SK-N-SH (cell line): ENCODE results near the gene FLRT2. TPM values are rescaled to one million over a fixed set of nuclear protein-coding genes. Genes with fewer than 3 reads are reported as not detected.

Experiments
- CTCF ChIA-PET: fragments of 300-600, 350-600 bp; formaldehyde crosslinking; extraction: SDS; loops from one replicate; lab custom pipeline; 2021; lab: Yijun Ruan, JAX
- POLR2A ChIA-PET: fragments of 350-600 bp; sonication (Branson Sonifier 250); formaldehyde crosslinking; extraction: SDS; loops from one replicate; lab custom pipeline; 2020; ENCODE audit warnings: antibody characterized with exemption, inconsistent platforms; lab: Yijun Ruan, JAX
- DNase-seq: peaks from one replicate; pipeline ENCODE4 v3.0.0; 2012
- H2AFZ ChIP-seq: fragments of 200-600 bp; sonication (generic); 2 replicates; pipeline ENCODE4 v1.8.1; 2016; ENCODE audit warnings: antibody characterized with exemption, mild to moderate bottlenecking, low read depth
- H3F3A ChIP-seq: fragments of 200-600 bp; sonication (generic); replicated peaks from 2 replicates; pipeline ENCODE3; 2016; ENCODE audit warnings: antibody characterized with exemption, mild to moderate bottlenecking; ENCODE audit not compliant: insufficient read depth
- H3K27ac ChIP-seq, 2 experiments: fragments of 200-500 bp in 1 of 2; fragments of 200-600 bp in 1 of 2; sonication (Bioruptor generic) in 1 of 2; sonication (generic), shearing (Covaris generic) in 1 of 2; 2 replicates each; pipeline versions ENCODE4 v1.5.1 to v1.6.1; 2014 to 2016; ENCODE audit warnings: low read depth in 2 of 2, inconsistent platforms in 1 of 2, low read length in 1 of 2, mild to moderate bottlenecking in 1 of 2, mixed read lengths in 1 of 2
- H3K27me3 ChIP-seq: fragments of 200-600 bp; sonication (generic), shearing (Covaris generic); 2 replicates; pipeline ENCODE4 v1.6.1; 2016; ENCODE audit warnings: mixed run types; ENCODE audit not compliant: insufficient read depth
- H3K36me3 ChIP-seq, 2 experiments: fragments of 200-500 bp in 1 of 2; fragments of 200-600 bp in 1 of 2; sonication (Bioruptor generic) in 1 of 2; sonication (generic) in 1 of 2; replicated peaks in 1 of 2; 2 replicates each; pipeline versions ENCODE3 to v1.5.1; 2014 to 2016; ENCODE audit warnings: low read length in 1 of 2, mild to moderate bottlenecking in 1 of 2; ENCODE audit not compliant: insufficient read depth in 2 of 2, control insufficient read depth in 1 of 2
- H3K4me1 ChIP-seq, 2 experiments: fragments of 200-500 bp in 1 of 2; fragments of 200-600 bp in 1 of 2; sonication (Bioruptor generic) in 1 of 2; sonication (generic), shearing (Covaris generic) in 1 of 2; 2 replicates each; pipeline versions ENCODE4 v1.5.1 to v1.6.1; 2014 to 2016; ENCODE audit warnings: low read depth in 1 of 2, low read length in 1 of 2, mixed run types in 1 of 2; ENCODE audit not compliant: insufficient read depth in 2 of 2, control insufficient read depth in 1 of 2
- H3K4me2 ChIP-seq: fragments of 200-600 bp; sonication (generic), shearing (Covaris generic); 2 replicates; pipeline ENCODE4 v1.6.1; 2017; ENCODE audit warnings: mixed run types
- H3K4me3 ChIP-seq, 2 experiments: fragments of 200-500 bp in 1 of 2; fragments of 200-600 bp in 1 of 2; sonication (Bioruptor generic) in 1 of 2; sonication (generic), shearing (Covaris generic) in 1 of 2; 2 replicates each; pipeline versions ENCODE4 v1.5.1 to v1.8.1; 2014 to 2016; ENCODE audit warnings: low read depth in 2 of 2, inconsistent platforms in 1 of 2, low read length in 1 of 2, mild to moderate bottlenecking in 1 of 2, mixed read lengths in 1 of 2, moderate library complexity in 1 of 2
- H3K79me2 ChIP-seq: fragments of 200-600 bp; sonication (generic); 2 replicates; pipeline ENCODE4 v1.8.1; 2017; ENCODE audit warnings: mild to moderate bottlenecking; ENCODE audit not compliant: insufficient read depth
- H3K9ac ChIP-seq: fragments of 200-600 bp; sonication (generic); 2 replicates; pipeline ENCODE4 v1.6.1; 2017; ENCODE audit warnings: mixed run types
- H3K9me2 ChIP-seq: fragments of 200-600 bp; sonication (generic); 2 replicates; pipeline ENCODE4 v1.6.1; 2017; ENCODE audit warnings: mixed run types
- H3K9me3 ChIP-seq: fragments of 200-600 bp; sonication (generic); 2 replicates; pipeline ENCODE4 v1.6.1; 2017; ENCODE audit warnings: mixed run types, mild to moderate bottlenecking, moderate library complexity
- H4K20me1 ChIP-seq: fragments of 200-600 bp; sonication (generic); 2 replicates; pipeline ENCODE4 v1.6.1; 2017; ENCODE audit warnings: mild to moderate bottlenecking, mixed run types; ENCODE audit not compliant: insufficient read depth
- CHD2 ChIP-seq: fragments of 150-350 bp; IDR thresholded peaks from 2 replicates; pipeline ENCODE4 v1.6.1; 2018; ENCODE audit warnings: low read length; ENCODE audit not compliant: partially characterized antibody
- FOXJ3 ChIP-seq: sonication (generic); formaldehyde crosslinking; IDR thresholded peaks from 2 replicates; pipeline ENCODE4 v1.5.1; 2020; ENCODE audit warnings: mild to moderate bottlenecking, missing genetic modification reagents
- IRF3 ChIP-seq: fragments of 150-350 bp; IDR thresholded peaks from 2 replicates; pipeline ENCODE4 v1.6.1; 2016; ENCODE audit warnings: mild to moderate bottlenecking, low read depth, low read length
- NRF1 ChIP-seq: IDR thresholded peaks from 2 replicates; pipeline ENCODE4 v1.6.1; 2012; ENCODE audit warnings: low read depth, mild to moderate bottlenecking, low read length
- PBX3 ChIP-seq: IDR thresholded peaks from 2 replicates; pipeline ENCODE4; 2012
- SIN3A ChIP-seq: IDR thresholded peaks from 2 replicates; pipeline ENCODE4 v1.6.1; 2012; ENCODE audit warnings: low read depth, mild to moderate bottlenecking, low read length, moderate library complexity, borderline replicate concordance
- TAF1 ChIP-seq: IDR thresholded peaks from 2 replicates; pipeline ENCODE4 v1.6.1; 2012; ENCODE audit warnings: low read depth, mild to moderate bottlenecking, low read length, moderate library complexity, borderline replicate concordance
- YY1 ChIP-seq: IDR thresholded peaks from 2 replicates; pipeline ENCODE4 v1.4.0; 2012; ENCODE audit warnings: low read depth, mild to moderate bottlenecking
- WGBS: methylation state at CpG from one replicate; pipeline ENCODE4 v1.1.6; 2017; ENCODE audit warnings: low lambda C conversion rate; 5-methylcytosine and 5-hydroxymethylcytosine counted together
- polyA plus RNA-seq, 3 experiments: library from polyadenylated mRNA; depleted of rRNA; stranded (reverse); fragments of >200 nt; gene quantifications; 2 replicates each; pipeline ENCODE4 v1.2.3, GENCODE V29; 2012
- TF ChIP-seq, protein P1 (sequence below): IDR thresholded peaks from 2 replicates; pipeline ENCODE4 v1.4.0; 2012; ENCODE audit warnings: low read depth

FLRT2 gene
- polyA plus RNA-seq, 1 of the 3 experiments (the other 2 are of a cell fraction), result 10.8 TPM

DNA sequence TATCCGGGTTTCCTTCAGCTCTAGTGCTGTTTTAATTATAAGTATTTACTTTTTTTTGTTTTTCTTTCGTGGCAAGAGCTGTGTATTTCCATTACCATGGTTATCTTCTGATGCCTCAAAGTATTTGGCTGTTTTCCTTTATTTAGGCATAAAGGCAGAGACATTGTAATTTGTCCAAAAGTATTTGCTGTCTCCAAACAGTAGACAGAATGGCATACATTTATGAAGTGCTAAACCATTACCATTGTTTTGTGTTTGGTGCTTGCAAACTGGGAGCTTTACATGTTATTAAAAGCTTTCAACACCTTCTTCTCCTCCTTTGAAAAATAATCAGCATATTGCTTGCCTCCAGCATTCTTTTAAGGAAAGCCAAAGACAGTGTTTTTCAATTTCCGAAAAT lies 46.3 kb downstream of the FLRT2 start:
- Histone ChIP-seq H3K27ac (peak overlapping the region in 1 of 2 experiments; percentile 66; a peak in 2 of 4 replicates), H3K9ac (no peak overlapping the region; the same call in 1 of the 2 replicates), H2AFZ (no peak overlapping the region), H3K4me1 (peaks cover 0 to 74% of the 10 kb centered on the region in 2 experiments; a peak in 3 of 4 replicates), H3K4me2 (peak overlapping the region; percentile 31; the same call in 1 of the 2 replicates), H3K9me2 (no peaks in the 10 kb centered on the region), H3K9me3 (no peaks in the 10 kb centered on the region), H4K20me1 (no peaks in the 10 kb centered on the region), H3F3A (peaks cover 28% of the 10 kb centered on the region), H3K27me3 (no peaks in the 10 kb centered on the region), H3K79me2 (peaks cover 41% of the 10 kb centered on the region), H3K36me3 (no peaks in the 10 kb centered on the region), H3K4me3 (no peak overlapping the region)
- WGBS, result 36% methylated on average over 3 of the region's 3 CpGs
- TF ChIP-seq IRF3 (no peak), SIN3A (no peak), CHD2 (no peak), FOXJ3 (CRISPR knock-in tag) (no peak), TAF1 (no peak), YY1 (no peak), PBX3 (no peak)
- TF ChIP-seq, protein P1, sequence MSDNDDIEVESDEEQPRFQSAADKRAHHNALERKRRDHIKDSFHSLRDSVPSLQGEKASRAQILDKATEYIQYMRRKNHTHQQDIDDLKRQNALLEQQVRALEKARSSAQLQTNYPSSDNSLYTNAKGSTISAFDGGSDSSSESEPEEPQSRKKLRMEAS, result no peak
- DNase-seq, result no peak
- CTCF ChIA-PET, result interaction anchor here (0.8 to 1.1 kb wide), 2 partner anchors 9 to 19 kb away, joined by 3 to 4 read pairs; no protein-coding TSS in a partner anchor
- POLR2A ChIA-PET, result no interaction called here

DNA sequence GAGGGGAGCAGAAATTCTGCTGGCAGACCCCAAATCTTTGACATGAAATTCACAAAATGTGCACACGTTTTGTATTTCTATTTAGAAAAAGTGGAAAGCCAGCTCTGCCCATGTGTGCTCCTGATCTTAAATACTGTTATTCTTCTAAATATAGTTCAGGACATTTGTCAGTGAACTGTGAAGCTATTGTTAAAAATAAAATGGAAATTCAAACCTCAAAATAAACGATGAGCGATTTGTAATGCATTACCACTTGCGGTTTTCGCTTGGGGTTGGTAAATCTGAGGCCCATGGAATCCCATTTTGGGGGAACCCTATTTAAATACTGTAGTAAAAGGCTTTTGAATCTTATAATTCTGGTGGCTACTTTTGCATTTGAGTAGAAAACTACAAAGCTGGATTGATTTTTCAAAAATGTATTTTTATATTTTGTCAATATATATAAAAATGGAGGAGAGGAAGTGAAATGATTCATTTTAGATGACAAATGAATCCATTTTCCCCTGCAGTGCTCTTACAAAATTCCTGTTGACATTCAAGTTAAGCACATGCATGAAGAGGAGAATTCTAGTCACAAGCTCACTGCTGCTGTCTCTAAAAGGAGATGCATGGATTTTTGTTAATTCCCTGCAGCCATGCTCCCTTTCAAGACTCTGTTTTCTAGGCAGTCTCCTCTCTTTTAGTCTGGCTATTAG lies 47.1 kb downstream of the FLRT2 start:
- CTCF ChIA-PET, result interaction anchor here (1.1 kb wide), 1 partner anchor 20 kb away, joined by 3 read pairs; no protein-coding TSS in a partner anchor
- Histone ChIP-seq H3K9me2 (no peaks in the 10 kb centered on the region), H3K79me2 (peaks cover 45% of the 10 kb centered on the region), H3K9ac (no peak overlapping the region; the same call in 1 of the 2 replicates), H3F3A (peaks cover 30% of the 10 kb centered on the region), H3K4me2 (peak overlapping the region; percentile 31; the same call in 1 of the 2 replicates), H3K36me3 (no peaks in the 10 kb centered on the region)
- no peak for DNase-seq
- TF ChIP-seq NRF1 (no peak), PBX3 (peak; percentile 34; the same call in 1 of the 2 replicates)
- TF ChIP-seq, all 33 proteins: peak for 1
- Histone ChIP-seq H3K4me1 (peaks cover 0 to 74% of the 10 kb centered on the region in 2 experiments; a peak in 3 of 4 replicates), H4K20me1 (no peaks in the 10 kb centered on the region), H3K9me3 (no peaks in the 10 kb centered on the region), H2AFZ (peak overlapping the region; percentile 13; the same call in 1 of the 2 replicates), H3K4me3 (no peak overlapping the region), H3K27me3 (no peaks in the 10 kb centered on the region), H3K27ac (peak overlapping the region in 1 of 2 experiments; percentile 66; a peak in 2 of 4 replicates)
- POLR2A ChIA-PET, result no interaction called here
- WGBS, result 36% methylated on average over 5 of the region's 5 CpGs
